HepG2 (cell line): ENCODE data around the gene C17orf58. TPM values are rescaled to one million over a fixed set of nuclear protein-coding genes. Genes with fewer than 3 reads are reported as not detected.

Experiments used
- CHD4 ChIP-seq: fragments of 200-600 bp; sonication (generic); IDR thresholded peaks from 2 replicates; pipeline ENCODE4 v1.7.0; 2017; ENCODE audit warnings: mild to moderate bottlenecking, low read length, borderline replicate concordance
- GABPB1 ChIP-seq: IDR thresholded peaks from 2 replicates; pipeline ENCODE4 v1.6.1; 2016; ENCODE audit warnings: mild to moderate bottlenecking, missing genetic modification reagents, moderate library complexity, missing compliant biosample characterization
- GATAD2A ChIP-seq: IDR thresholded peaks from 2 replicates; pipeline ENCODE4 v1.6.1; 2016
- GLI4 ChIP-seq: sonication (generic); formaldehyde crosslinking; IDR thresholded peaks from 2 replicates; pipeline ENCODE4 v1.5.1; 2020; ENCODE audit warnings: missing genetic modification reagents, mild to moderate bottlenecking, moderate library complexity, borderline replicate concordance
- GTF2F1 ChIP-seq: fragments of 150-350 bp; IDR thresholded peaks from 2 replicates; pipeline ENCODE4 v1.6.1; 2014; ENCODE audit warnings: low read length
- HOXA5 ChIP-seq: sonication (generic); formaldehyde crosslinking; IDR thresholded peaks from 2 replicates; pipeline ENCODE4 v1.4.0; 2020; ENCODE audit warnings: missing genetic modification reagents
- IRX3 ChIP-seq: sonication (generic); formaldehyde crosslinking; IDR thresholded peaks from 2 replicates; pipeline ENCODE4 v1.8.1; 2023; ENCODE audit warnings: mild to moderate bottlenecking, low read depth, missing genetic modification reagents, borderline replicate concordance
- KAT8 ChIP-seq: IDR thresholded peaks from 2 replicates; pipeline ENCODE4 v1.6.1; 2016; ENCODE audit warnings: missing genetic modification reagents, missing compliant biosample characterization
- MAZ ChIP-seq, 2 experiments: sonication (generic) in 1 of 2; formaldehyde crosslinking in 1 of 2; IDR thresholded peaks; 2 replicates each; pipeline versions ENCODE4 v1.5.0 to v1.6.1; 2012 to 2020; ENCODE audit warnings: low read depth in 2 of 2, mild to moderate bottlenecking in 2 of 2, borderline replicate concordance in 1 of 2, improper control_type of control experiment in 1 of 2, low read length in 1 of 2, missing genetic modification reagents in 1 of 2, moderate library complexity in 1 of 2
- POGZ ChIP-seq: sonication (generic); formaldehyde crosslinking; IDR thresholded peaks from 2 replicates; pipeline ENCODE4 v1.4.0; 2020; ENCODE audit warnings: mild to moderate bottlenecking, missing genetic modification reagents
- ZFP82 ChIP-seq: sonication (generic); formaldehyde crosslinking; IDR thresholded peaks from 2 replicates; pipeline ENCODE4 v1.5.1; 2020; ENCODE audit warnings: mild to moderate bottlenecking, missing genetic modification reagents, borderline replicate concordance
- ZNF713 ChIP-seq: sonication (generic); formaldehyde crosslinking; IDR thresholded peaks from 2 replicates; pipeline ENCODE4 v1.4.0; 2020; ENCODE audit warnings: mild to moderate bottlenecking, missing genetic modification reagents
- ZNF720 ChIP-seq: sonication (generic); formaldehyde crosslinking; IDR thresholded peaks from 2 replicates; pipeline ENCODE4 v1.4.0; 2020; ENCODE audit warnings: missing genetic modification reagents
- ZNF800 ChIP-seq: sonication (generic); formaldehyde crosslinking; IDR thresholded peaks from 2 replicates; pipeline ENCODE4 v1.4.0; 2020; ENCODE audit warnings: missing genetic modification reagents
- polyA plus RNA-seq, 8 experiments: library from polyadenylated mRNA; depleted of rRNA in 3 of 8; stranded (reverse) in 7 of 8; unstranded in 1 of 8; fragments of >200 nt; fragmentation: Illumina TruSeq in 4 of 8; extraction: Trizol in 4 of 8; gene quantifications; 2 replicates each; pipeline versions ENCODE4 v1.2.1 to v1.2.3, GENCODE V29; 2011 to 2016; ENCODE audit warnings: low read depth in 4 of 8, missing spikeins in 1 of 8, mixed read lengths in 1 of 8; ENCODE audit not compliant: insufficient read depth in 1 of 8
- total RNA-seq, 5 experiments: library from RNA; depleted of rRNA; stranded (reverse); fragments of >200 nt; fragmentation: Illumina TruSeq; extraction: Trizol; gene quantifications; 2 replicates each; pipeline ENCODE4 v1.2.3, GENCODE V29; 2016; ENCODE audit warnings: low read depth in 1 of 5
- TF ChIP-seq, protein P1 (sequence below): sonication (generic); formaldehyde crosslinking; IDR thresholded peaks from 2 replicates; pipeline ENCODE4 v1.4.0; 2020; ENCODE audit warnings: mild to moderate bottlenecking, missing genetic modification reagents
- TF ChIP-seq, protein P2 (sequence below): sonication (generic); formaldehyde crosslinking; IDR thresholded peaks from 2 replicates; pipeline ENCODE4 v1.4.0; 2020; ENCODE audit warnings: mild to moderate bottlenecking, missing genetic modification reagents
- TF ChIP-seq, protein P3 (sequence below): sonication (generic); formaldehyde crosslinking; IDR thresholded peaks from 2 replicates; pipeline ENCODE4 v1.4.0; 2020; ENCODE audit warnings: missing genetic modification reagents
- TF ChIP-seq, protein P4 (sequence below): IDR thresholded peaks from 2 replicates; pipeline ENCODE4 v1.6.1; 2016; ENCODE audit warnings: missing genetic modification reagents, missing compliant biosample characterization

Gene C17orf58
- total and polyA plus RNA-seq, 2 of the 13 experiments (the other 11 are each of a cell fraction or from before 2014, with no cell fraction given) = 15.6 to 15.8 TPM

DNA sequence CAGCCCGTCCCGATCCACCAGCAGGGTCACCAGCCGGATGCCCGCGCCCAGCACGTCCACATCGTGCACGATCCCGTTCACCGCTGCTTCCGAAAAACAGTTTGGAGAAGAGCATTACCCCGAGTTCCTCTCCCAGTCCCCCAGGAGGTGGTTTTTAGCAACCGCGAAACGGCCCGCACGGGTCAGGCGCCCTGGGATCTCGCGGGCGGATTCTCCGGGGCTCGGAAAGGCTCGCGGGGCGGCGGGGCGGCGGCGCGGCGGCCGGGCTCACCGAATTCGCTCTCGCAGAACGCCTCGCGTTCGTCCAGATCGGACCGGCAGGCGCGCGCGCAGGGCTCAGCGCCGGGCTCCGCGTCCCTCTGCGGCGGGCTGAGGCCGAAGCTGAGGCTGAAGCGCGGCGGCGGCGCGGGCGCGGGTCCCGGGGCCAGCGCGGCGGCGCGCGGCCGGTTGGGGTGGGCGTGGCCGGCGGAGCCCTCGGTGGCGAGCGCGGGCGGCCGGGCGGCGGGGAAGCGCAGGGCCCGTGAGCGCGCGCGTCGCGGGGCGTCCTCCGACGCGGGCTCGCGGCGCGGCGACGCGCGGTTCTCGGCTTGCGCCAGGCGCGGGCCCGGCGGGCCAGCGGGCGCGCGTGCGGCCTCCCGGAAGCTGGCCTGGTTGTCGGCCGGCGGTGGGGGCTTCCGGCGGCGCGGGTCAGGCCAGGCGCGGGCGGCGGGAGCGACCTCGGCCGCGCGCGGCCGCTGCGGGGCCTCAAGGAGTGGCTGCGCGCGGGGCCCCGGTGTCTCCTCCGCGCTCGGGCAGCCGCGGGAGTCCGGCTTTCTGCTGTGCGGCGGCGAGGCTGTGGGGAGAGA, 2.9 kb downstream of the C17orf58 start (continued):
- TF ChIP-seq ZNF800 (CRISPR knock-in tag) = peak; percentile 55; the same call in 1 of the 2 replicates
- no peak for TF ChIP-seq GATAD2A (CRISPR knock-in tag)
- peak; percentile 64; the same call in 1 of the 2 replicates for TF ChIP-seq HOXA5
- TF ChIP-seq GTF2F1 = no peak
- peak; percentile 64 for TF ChIP-seq GABPB1 (CRISPR knock-in tag)
- TF ChIP-seq, protein P1, sequence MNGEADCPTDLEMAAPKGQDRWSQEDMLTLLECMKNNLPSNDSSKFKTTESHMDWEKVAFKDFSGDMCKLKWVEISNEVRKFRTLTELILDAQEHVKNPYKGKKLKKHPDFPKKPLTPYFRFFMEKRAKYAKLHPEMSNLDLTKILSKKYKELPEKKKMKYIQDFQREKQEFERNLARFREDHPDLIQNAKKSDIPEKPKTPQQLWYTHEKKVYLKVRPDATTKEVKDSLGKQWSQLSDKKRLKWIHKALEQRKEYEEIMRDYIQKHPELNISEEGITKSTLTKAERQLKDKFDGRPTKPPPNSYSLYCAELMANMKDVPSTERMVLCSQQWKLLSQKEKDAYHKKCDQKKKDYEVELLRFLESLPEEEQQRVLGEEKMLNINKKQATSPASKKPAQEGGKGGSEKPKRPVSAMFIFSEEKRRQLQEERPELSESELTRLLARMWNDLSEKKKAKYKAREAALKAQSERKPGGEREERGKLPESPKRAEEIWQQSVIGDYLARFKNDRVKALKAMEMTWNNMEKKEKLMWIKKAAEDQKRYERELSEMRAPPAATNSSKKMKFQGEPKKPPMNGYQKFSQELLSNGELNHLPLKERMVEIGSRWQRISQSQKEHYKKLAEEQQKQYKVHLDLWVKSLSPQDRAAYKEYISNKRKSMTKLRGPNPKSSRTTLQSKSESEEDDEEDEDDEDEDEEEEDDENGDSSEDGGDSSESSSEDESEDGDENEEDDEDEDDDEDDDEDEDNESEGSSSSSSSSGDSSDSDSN = peak; percentile 81
- TF ChIP-seq IRX3 = 0 out of 2 replicates have a peak, but pooled peaks have one; percentile 30
- 0 out of 2 replicates have a peak, but pooled peaks have one; percentile 77 for TF ChIP-seq ZNF713 (CRISPR knock-in tag)
- TF ChIP-seq, protein P2, sequence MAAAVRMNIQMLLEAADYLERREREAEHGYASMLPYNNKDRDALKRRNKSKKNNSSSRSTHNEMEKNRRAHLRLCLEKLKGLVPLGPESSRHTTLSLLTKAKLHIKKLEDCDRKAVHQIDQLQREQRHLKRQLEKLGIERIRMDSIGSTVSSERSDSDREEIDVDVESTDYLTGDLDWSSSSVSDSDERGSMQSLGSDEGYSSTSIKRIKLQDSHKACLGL (CRISPR knock-in tag) = 0 out of 2 replicates have a peak, but pooled peaks have one; percentile 32
- TF ChIP-seq KAT8 = no peak
- TF ChIP-seq CHD4 = no peak
- TF ChIP-seq MAZ (IDR thresholded peaks at IDR 0.05; ENCODE audit: borderline replicate concordance, low read depth, low read length) = no peak; the same call in 1 of the 2 replicates
- peak; percentile 50; the same call in 1 of the 2 replicates for TF ChIP-seq MAZ (CRISPR knock-in tag; IDR thresholded peaks at IDR 0.05; ENCODE audit: low read depth)
- TF ChIP-seq POGZ (CRISPR knock-in tag) = peak; percentile 15; the same call in 1 of the 2 replicates
- peak; percentile 86; the same call in 1 of the 2 replicates for TF ChIP-seq GLI4 (CRISPR knock-in tag)
- TF ChIP-seq, protein P3, sequence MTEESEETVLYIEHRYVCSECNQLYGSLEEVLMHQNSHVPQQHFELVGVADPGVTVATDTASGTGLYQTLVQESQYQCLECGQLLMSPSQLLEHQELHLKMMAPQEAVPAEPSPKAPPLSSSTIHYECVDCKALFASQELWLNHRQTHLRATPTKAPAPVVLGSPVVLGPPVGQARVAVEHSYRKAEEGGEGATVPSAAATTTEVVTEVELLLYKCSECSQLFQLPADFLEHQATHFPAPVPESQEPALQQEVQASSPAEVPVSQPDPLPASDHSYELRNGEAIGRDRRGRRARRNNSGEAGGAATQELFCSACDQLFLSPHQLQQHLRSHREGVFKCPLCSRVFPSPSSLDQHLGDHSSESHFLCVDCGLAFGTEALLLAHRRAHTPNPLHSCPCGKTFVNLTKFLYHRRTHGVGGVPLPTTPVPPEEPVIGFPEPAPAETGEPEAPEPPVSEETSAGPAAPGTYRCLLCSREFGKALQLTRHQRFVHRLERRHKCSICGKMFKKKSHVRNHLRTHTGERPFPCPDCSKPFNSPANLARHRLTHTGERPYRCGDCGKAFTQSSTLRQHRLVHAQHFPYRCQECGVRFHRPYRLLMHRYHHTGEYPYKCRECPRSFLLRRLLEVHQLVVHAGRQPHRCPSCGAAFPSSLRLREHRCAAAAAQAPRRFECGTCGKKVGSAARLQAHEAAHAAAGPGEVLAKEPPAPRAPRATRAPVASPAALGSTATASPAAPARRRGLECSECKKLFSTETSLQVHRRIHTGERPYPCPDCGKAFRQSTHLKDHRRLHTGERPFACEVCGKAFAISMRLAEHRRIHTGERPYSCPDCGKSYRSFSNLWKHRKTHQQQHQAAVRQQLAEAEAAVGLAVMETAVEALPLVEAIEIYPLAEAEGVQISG (CRISPR knock-in tag) = peak; percentile 50; the same call in 1 of the 2 replicates
- TF ChIP-seq ZFP82 (CRISPR knock-in tag) = peak; percentile 91; the same call in 1 of the 2 replicates
- TF ChIP-seq, protein P4, sequence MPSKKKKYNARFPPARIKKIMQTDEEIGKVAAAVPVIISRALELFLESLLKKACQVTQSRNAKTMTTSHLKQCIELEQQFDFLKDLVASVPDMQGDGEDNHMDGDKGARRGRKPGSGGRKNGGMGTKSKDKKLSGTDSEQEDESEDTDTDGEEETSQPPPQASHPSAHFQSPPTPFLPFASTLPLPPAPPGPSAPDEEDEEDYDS = no peak
- TF ChIP-seq ZNF720 (CRISPR knock-in tag) = no peak
